ENCODE measurements around the gene YARS2. TPM values are rescaled to one million over a fixed set of nuclear protein-coding genes. Genes with fewer than 3 reads are reported as not detected.

YARS2 gene
- total RNA-seq, 1 donor from 2014 or later = 25.3 TPM

- Mint-ChIP-seq H3K27ac (ENCODE audit: unreplicated experiment) (no peak overlapping the region), H3K27me3 (ENCODE audit: low read depth) (peaks cover 19% of the 10 kb centered on the region), H3K36me3 (ENCODE audit: low read depth) (no peaks in the 10 kb centered on the region), H3K4me3 (no peak overlapping the region), H3K4me1 (peaks cover 2% of the 10 kb centered on the region), H3K9me3 (no peaks in the 10 kb centered on the region)
- no peak for DNase-seq (ENCODE audit: low read depth, low spot score)
- no peak for TF ChIP-seq CTCF (conservative IDR thresholded peaks at IDR 0.05)
These were observed 6.0 kb upstream of the YARS2 start for GRCh38 chr12:32761716-32762115.

- Mint-ChIP-seq H3K36me3 (ENCODE audit: low read depth) (no peaks in the 10 kb centered on the region), H3K9me3 (no peaks in the 10 kb centered on the region), H3K27ac (ENCODE audit: unreplicated experiment) (no peak overlapping the region), H3K4me1 (peaks cover 19% of the 10 kb centered on the region), H3K27me3 (ENCODE audit: low read depth) (peaks cover 15% of the 10 kb centered on the region), H3K4me3 (peak overlapping the region; percentile 89)
- TF ChIP-seq CTCF (conservative IDR thresholded peaks at IDR 0.05) = no peak
- DNase-seq (ENCODE audit: low read depth, low spot score) = no peak
These were observed 1.5 kb upstream of the YARS2 start for GRCh38 chr12:32757157-32757556.

GRCh38 chr12:32756476-32757066, 874 bp upstream of the YARS2 start:
- Mint-ChIP-seq H3K27ac (ENCODE audit: unreplicated experiment) (peak overlapping the region; percentile 23), H3K36me3 (ENCODE audit: low read depth) (no peaks in the 10 kb centered on the region), H3K9me3 (no peaks in the 10 kb centered on the region), H3K4me1 (peaks cover 19% of the 10 kb centered on the region), H3K4me3 (peak overlapping the region; percentile 89), H3K27me3 (ENCODE audit: low read depth) (peaks cover 9% of the 10 kb centered on the region)
- peak; percentile 13 for DNase-seq (ENCODE audit: low read depth, low spot score)
- no peak for TF ChIP-seq CTCF (conservative IDR thresholded peaks at IDR 0.05)

GRCh38 chr12:32755051-32755653, 545 bp downstream of the YARS2 start:
- peak; percentile 96 for TF ChIP-seq CTCF (conservative IDR thresholded peaks at IDR 0.05)
- no peaks in the 10 kb centered on the region for H3K9me3 Mint-ChIP-seq
- H3K36me3 Mint-ChIP-seq (ENCODE audit: low read depth) = no peaks in the 10 kb centered on the region
- peaks cover 2% of the 10 kb centered on the region for H3K27me3 Mint-ChIP-seq (ENCODE audit: low read depth)
- peak overlapping the region; percentile 89 for H3K4me3 Mint-ChIP-seq
- H3K27ac Mint-ChIP-seq (ENCODE audit: unreplicated experiment) = peak overlapping the region; percentile 76
- peak; percentile 73 for DNase-seq (ENCODE audit: low read depth, low spot score)
- H3K4me1 Mint-ChIP-seq = peaks cover 19% of the 10 kb centered on the region

- H3K27ac Mint-ChIP-seq (ENCODE audit: unreplicated experiment) = no peak overlapping the region
- DNase-seq (ENCODE audit: low read depth, low spot score) = no peak
- TF ChIP-seq CTCF (conservative IDR thresholded peaks at IDR 0.05) = no peak
- H3K4me3 Mint-ChIP-seq = peak overlapping the region; percentile 89
- peaks cover 19% of the 10 kb centered on the region for H3K4me1 Mint-ChIP-seq
- H3K9me3 Mint-ChIP-seq = no peaks in the 10 kb centered on the region
- no peaks in the 10 kb centered on the region for H3K27me3 Mint-ChIP-seq (ENCODE audit: low read depth)
- H3K36me3 Mint-ChIP-seq (ENCODE audit: low read depth) = peaks cover 3% of the 10 kb centered on the region
These were observed 1.6 kb downstream of the YARS2 start for GRCh38 chr12:32754111-32754510.

Measured in neural crest cell (in vitro differentiated cells).